Smooth muscle cell (in vitro differentiated cells): ENCODE data around the gene ALDH1A1. TPM values are rescaled to one million over a fixed set of nuclear protein-coding genes. Genes with fewer than 3 reads are reported as not detected.

Source experiments
- DNase-seq: peaks from one replicate; lab custom pipeline; 2025; ENCODE audit not compliant: unreplicated experiment; lab: John Stamatoyannopoulos, UW
- H2AFZ ChIP-seq: fragments of 200-600 bp; sonication (generic); 2 replicates; pipeline ENCODE4 v1.6.0; 2016; ENCODE audit warnings: antibody characterized with exemption, low read depth, mild to moderate bottlenecking
- H3F3A ChIP-seq: fragments of 200-600 bp; sonication (generic); 2 replicates; pipeline ENCODE4 v1.6.0; 2017; ENCODE audit warnings: antibody characterized with exemption, low read depth
- H3K27ac ChIP-seq: fragments of 200-600 bp; sonication (generic); 2 replicates; pipeline ENCODE4 v1.5.1; 2016; ENCODE audit warnings: low read depth, mild to moderate bottlenecking
- H3K27me3 ChIP-seq: fragments of 200-600 bp; sonication (generic); 2 replicates; pipeline ENCODE4 v1.6.1; 2016; ENCODE audit warnings: low read depth, mild to moderate bottlenecking
- H3K36me3 ChIP-seq: fragments of 200-600 bp; sonication (generic); 2 replicates; pipeline ENCODE4 v1.5.1; 2016; ENCODE audit warnings: low read depth
- H3K4me1 ChIP-seq: fragments of 200-600 bp; sonication (generic); 2 replicates; pipeline ENCODE4 v1.5.1; 2016; ENCODE audit warnings: low read depth
- H3K4me2 ChIP-seq: fragments of 200-600 bp; sonication (generic); 2 replicates; pipeline ENCODE4 v1.6.0; 2016; ENCODE audit warnings: mild to moderate bottlenecking
- H3K4me3 ChIP-seq: fragments of 200-600 bp; sonication (generic); 2 replicates; pipeline ENCODE4 v1.5.1; 2016; ENCODE audit warnings: mild to moderate bottlenecking
- H3K79me2 ChIP-seq: fragments of 200-600 bp; sonication (generic); 2 replicates; pipeline ENCODE4 v1.6.0; 2016; ENCODE audit warnings: low read depth, mild to moderate bottlenecking
- H3K9ac ChIP-seq: fragments of 200-600 bp; sonication (generic); 2 replicates; pipeline ENCODE4 v1.6.0; 2016; ENCODE audit warnings: low read depth
- H3K9me3 ChIP-seq: fragments of 200-600 bp; sonication (generic); replicated peaks from 2 replicates; pipeline ENCODE4 v1.5.1; 2016; ENCODE audit warnings: low read depth
- H4K20me1 ChIP-seq: fragments of 200-600 bp; sonication (generic); 2 replicates; pipeline ENCODE4 v1.6.0; 2016; ENCODE audit warnings: low read depth
- CTCF ChIP-seq: fragments of 200-600 bp; sonication (generic); IDR thresholded peaks from 2 replicates; pipeline ENCODE4 v1.5.1; 2017; ENCODE audit warnings: borderline replicate concordance, mild to moderate bottlenecking, antibody characterized with exemption; ENCODE audit not compliant: insufficient read depth, poor library complexity, severe bottlenecking
- WGBS: methylation state at CpG from one replicate; pipeline ENCODE4 v1.1.7; 2016; ENCODE audit warnings: low lambda C conversion rate; 5-methylcytosine and 5-hydroxymethylcytosine counted together
- polyA plus RNA-seq: library from polyadenylated mRNA; unstranded; fragments of >200 nt; fragmentation: Nextera tagmentation; extraction: Ambion mirVana; gene quantifications from 2 replicates; pipeline ENCODE4 v1.2.1, GENCODE V29; 2016
- total RNA-seq: library from RNA; depleted of rRNA; stranded (reverse); fragments of >200 nt; gene quantifications from 2 replicates; pipeline ENCODE4 v1.2.3, GENCODE V29; 2014

The ALDH1A1 gene
- total and polyA plus RNA-seq, 2 experiments from 2014 or later, result 0.07 to 0.09 TPM

DNA sequence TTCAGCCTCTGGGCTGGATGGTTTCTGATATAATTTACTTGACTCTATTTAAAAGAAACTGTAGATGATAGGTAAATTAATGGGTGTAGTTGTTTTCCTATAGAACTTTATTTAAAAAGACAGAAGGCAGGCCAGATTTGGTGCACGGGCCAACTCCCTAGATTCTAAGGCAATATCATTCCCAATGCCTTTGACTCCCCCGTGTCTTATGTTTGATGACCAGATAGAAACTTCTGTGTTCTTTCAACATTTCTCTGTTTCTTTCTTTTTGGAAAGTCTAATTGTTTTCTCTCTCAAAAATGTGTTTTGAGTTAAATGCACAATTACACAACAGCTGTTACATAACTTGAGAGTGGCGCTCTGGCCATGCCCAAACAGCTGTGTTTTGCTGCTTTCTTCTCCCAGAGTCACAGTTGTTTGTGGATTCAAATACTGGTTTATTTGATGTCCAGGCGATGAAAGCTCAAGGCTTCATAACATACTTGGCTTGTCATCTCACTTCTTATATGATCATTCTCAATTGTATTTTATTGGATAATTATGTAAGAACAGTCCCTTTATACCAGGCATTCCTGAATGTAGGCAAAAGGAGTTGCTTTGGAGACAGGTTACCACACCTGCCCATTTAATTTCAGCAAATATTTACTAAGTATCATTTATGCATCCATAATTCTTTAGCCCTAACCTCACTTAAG, 1.7 kb upstream of the ALDH1A1 start:
- H3K4me1 ChIP-seq, result no peaks in the 10 kb centered on the region
- no peaks in the 10 kb centered on the region for H3K36me3 ChIP-seq
- no peaks in the 10 kb centered on the region for H3K79me2 ChIP-seq
- no peak overlapping the region for H2AFZ ChIP-seq
- no peaks in the 10 kb centered on the region for H3F3A ChIP-seq
- TF ChIP-seq CTCF, result no peak
- no peaks in the 10 kb centered on the region for H3K27me3 ChIP-seq
- H3K27ac ChIP-seq, result no peak overlapping the region
- H3K4me3 ChIP-seq, result no peak overlapping the region
- H3K9me3 ChIP-seq, result no peaks in the 10 kb centered on the region
- H4K20me1 ChIP-seq, result no peaks in the 10 kb centered on the region
- no peak overlapping the region for H3K4me2 ChIP-seq
- WGBS, result 86% methylated on average over 4 of the region's 4 CpGs
- no peak for DNase-seq
- H3K9ac ChIP-seq, result no peak overlapping the region

DNA sequence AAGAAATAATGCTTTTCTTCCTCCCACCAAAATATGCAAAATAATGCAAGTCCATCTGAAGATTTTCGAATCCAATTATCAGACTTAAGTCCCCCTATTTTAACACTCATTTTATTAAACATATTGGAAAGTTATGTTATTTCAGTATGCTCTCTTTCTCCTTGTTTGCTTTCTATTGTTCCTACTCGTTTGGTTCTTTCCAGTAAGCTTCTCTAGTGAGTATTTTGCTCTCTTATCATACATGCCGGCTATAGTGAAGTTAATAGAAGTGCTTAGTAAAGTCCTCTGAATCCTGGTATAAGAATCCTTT, 517 bp downstream of the ALDH1A1 start:
- 76% methylated on average over 3 of the region's 3 CpGs for WGBS
- Histone ChIP-seq H3K36me3 (no peaks in the 10 kb centered on the region), H3K79me2 (no peaks in the 10 kb centered on the region), H3K27me3 (peaks cover 3% of the 10 kb centered on the region), H3K9ac (no peak overlapping the region), H3K27ac (no peak overlapping the region), H3K4me2 (no peak overlapping the region), H4K20me1 (no peaks in the 10 kb centered on the region), H3K9me3 (no peaks in the 10 kb centered on the region), H3K4me1 (no peaks in the 10 kb centered on the region), H3K4me3 (peak overlapping the region; percentile 49), H3F3A (no peaks in the 10 kb centered on the region), H2AFZ (no peak overlapping the region)
- TF ChIP-seq CTCF, result no peak
- no peak for DNase-seq

- H3K36me3 ChIP-seq, result no peaks in the 10 kb centered on the region
- H3K4me2 ChIP-seq, result no peak overlapping the region
- no peaks in the 10 kb centered on the region for H4K20me1 ChIP-seq
- 81% methylated on average over 5 of the region's 5 CpGs for WGBS
- H3K4me3 ChIP-seq, result peak overlapping the region; percentile 49
- H3K27ac ChIP-seq, result no peak overlapping the region
- no peak overlapping the region for H3K9ac ChIP-seq
- peaks cover 3% of the 10 kb centered on the region for H3K27me3 ChIP-seq
- DNase-seq, result no peak
- H3F3A ChIP-seq, result no peaks in the 10 kb centered on the region
- no peak for TF ChIP-seq CTCF
- no peak overlapping the region for H2AFZ ChIP-seq
- no peaks in the 10 kb centered on the region for H3K4me1 ChIP-seq
- H3K9me3 ChIP-seq, result no peaks in the 10 kb centered on the region
- H3K79me2 ChIP-seq, result no peaks in the 10 kb centered on the region
Measured at GRCh38 chr9:72951520-72952380, 1.1 kb downstream of the ALDH1A1 start.
